PC-9 (cell line): ENCODE data around the gene TOX4.

Experiments
- EZH2 ChIP-seq: fragments of 200-600 bp; sonication (generic); IDR thresholded peaks from 2 replicates; pipeline ENCODE4 v1.8.0; 2017; ENCODE audit warnings: antibody characterized with exemption, low read depth
- TF ChIP-seq, protein P1 (sequence below): fragments of 200-600 bp; sonication (generic); conservative IDR thresholded peaks from 2 replicates; pipeline ENCODE4 v1.6.1; 2017; ENCODE audit warnings: mixed run types, antibody characterized with exemption, mild to moderate bottlenecking, moderate library complexity

DNA sequence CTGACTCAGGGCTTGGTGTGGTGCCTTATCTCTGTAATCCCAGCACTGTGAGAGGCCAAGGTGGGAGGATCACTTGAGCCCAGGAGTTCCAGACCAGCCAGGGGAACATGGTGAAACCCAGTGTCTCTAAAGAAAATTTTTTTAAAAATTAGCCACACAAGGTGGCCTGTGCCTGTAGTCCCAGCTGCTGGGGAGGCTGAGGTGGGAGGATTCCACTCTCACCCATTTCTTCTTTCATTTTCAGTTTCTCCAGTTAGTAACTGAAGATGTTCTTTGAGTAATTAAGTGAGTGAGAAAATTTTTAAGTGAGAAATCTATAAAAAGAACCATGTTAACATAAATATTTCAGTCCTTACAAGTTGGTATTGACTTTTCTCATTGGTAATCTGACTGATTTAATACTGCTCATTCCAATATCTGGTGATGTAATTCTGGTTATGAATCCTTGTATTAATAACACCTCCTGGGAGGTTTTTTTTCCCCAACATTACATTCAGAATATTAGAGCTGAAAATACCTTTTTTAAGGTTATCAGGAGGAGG, 28.1 kb downstream of the TOX4 start:
- TF ChIP-seq, protein P1, sequence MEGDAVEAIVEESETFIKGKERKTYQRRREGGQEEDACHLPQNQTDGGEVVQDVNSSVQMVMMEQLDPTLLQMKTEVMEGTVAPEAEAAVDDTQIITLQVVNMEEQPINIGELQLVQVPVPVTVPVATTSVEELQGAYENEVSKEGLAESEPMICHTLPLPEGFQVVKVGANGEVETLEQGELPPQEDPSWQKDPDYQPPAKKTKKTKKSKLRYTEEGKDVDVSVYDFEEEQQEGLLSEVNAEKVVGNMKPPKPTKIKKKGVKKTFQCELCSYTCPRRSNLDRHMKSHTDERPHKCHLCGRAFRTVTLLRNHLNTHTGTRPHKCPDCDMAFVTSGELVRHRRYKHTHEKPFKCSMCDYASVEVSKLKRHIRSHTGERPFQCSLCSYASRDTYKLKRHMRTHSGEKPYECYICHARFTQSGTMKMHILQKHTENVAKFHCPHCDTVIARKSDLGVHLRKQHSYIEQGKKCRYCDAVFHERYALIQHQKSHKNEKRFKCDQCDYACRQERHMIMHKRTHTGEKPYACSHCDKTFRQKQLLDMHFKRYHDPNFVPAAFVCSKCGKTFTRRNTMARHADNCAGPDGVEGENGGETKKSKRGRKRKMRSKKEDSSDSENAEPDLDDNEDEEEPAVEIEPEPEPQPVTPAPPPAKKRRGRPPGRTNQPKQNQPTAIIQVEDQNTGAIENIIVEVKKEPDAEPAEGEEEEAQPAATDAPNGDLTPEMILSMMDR, result no peak
- no peak for TF ChIP-seq EZH2
